Measurements from ENCODE around the gene NRL. TPM values are rescaled to one million over a fixed set of nuclear protein-coding genes. Genes with fewer than 3 reads are reported as not detected.

NRL gene
- polyA plus RNA-seq, 3 donors = 1.5 to 1.7 (median 1.6) TPM

DNA sequence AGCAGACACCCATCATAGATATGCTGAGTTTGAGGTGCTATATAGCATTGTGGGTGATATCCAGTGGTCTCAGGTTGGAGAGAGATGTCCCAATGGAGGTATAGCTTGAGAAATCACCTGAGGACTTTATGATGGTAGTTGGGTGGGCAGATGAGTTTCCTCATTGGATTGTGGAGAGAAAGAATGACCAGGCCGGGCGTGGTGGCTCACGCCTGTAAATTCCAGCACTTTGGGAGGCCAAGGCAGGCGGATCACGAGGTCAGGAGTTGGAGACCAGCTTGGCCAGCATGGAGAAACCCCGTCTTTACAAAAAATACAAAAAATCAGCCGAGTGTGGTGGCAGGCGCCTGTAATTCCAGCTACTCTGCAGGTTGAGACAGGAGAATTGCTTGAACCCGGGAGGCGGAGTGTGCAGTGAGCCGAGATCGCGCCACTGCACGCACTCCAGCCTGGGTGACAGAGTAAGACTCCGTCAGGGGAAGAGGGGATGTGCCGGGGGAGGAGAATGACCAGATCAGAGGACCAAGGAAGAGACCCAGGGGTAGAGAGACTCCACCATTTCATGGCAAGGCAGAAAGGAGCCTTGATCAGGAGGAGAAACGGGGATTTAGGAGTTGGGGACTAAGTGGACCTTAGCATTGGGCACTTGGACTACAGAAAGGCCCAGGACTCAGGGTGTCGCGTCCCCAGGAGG is 21.4 kb downstream of the NRL start:
- 80 to 83% (median 82%) methylated on average over 19 of the region's 19 CpGs for WGBS, 3 donors
- H3K27ac ChIP-seq (ENCODE audit: low read depth, low read length) = no peak overlapping the region

DNA sequence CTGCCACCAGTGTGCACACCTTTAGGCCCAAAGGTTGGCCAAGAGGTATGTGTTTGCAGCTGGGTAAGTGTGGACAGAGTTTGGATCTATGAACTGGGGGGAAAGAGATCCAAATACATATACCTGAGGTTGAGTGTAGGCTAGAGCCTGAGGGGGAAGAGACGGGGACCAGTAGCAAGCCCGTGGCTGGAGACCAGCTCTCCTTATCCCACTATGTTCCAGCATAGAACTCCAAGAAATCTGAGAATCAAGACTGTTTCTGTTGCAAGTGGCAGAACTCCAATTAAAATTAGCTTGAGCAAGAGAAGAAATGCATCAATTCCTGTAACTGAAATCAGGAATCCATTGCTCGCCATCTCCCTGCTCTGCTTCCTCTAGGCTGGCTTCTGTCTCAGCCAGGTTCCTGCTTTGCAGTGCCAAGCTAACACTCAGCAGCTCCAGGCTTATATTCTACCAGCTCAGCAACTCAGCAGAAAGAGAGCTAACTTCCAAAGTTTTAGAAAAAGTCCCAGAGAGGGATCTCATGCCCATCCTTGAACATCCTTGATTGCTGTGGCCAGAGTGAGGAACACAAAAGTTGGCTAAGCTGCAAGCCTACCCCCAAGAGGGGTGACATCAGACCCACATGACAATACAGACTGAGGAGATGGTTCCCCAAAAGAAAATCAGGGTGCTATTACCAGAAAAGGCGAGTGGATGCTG is 22.1 kb downstream of the NRL start:
- no peak overlapping the region for H3K27ac ChIP-seq (ENCODE audit: low read depth, low read length)

DNA sequence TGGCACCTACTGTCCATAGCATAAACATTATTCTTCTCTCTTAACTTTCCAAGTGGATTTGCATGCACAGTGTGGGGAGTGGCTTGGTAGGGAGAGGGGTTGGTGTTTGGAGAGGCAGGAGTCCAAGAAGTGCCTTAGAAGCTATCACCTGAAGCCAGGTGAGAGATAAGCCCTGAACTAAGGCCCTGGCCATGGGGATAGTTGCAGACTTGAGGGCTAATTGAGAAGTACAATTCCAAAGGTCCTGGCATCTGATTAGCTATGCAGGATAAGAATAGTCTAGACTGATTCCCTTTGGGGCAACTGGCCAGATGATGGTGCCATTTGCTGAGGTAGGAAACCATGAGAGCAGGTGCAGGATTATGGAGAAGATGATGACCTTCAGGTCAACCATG is 22.6 kb downstream of the NRL start:
- no peak overlapping the region for H3K27ac ChIP-seq (ENCODE audit: low read depth, low read length)

More for the DNA sequence above, 22.1 kb downstream of the NRL start:
- 69 to 80% (median 79%) methylated on average over 4 of the region's 4 CpGs for WGBS, 3 donors

DNA sequence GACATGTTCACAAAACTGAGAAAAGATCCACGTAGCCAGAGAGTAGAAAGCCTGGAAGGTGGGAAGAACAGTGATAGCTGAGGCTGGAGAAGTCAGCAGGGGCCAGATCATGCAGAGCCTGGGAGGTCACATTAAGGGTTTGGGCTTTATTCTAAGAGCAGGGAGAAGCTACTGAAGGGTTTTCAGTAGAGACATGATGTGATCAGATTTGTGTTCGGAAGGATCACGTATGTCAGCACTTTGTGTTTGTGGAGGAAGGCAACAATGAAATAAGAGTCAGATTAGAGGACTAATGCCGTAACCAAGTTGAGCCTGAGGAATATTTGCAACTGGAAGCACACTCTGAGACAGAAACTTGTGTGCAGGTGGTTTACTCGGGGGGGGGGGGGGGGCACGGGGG is 24.9 kb downstream of the NRL start:
- WGBS, 3 donors = 75 to 88% (median 83%) methylated on average over 6 of the region's 6 CpGs

DNA sequence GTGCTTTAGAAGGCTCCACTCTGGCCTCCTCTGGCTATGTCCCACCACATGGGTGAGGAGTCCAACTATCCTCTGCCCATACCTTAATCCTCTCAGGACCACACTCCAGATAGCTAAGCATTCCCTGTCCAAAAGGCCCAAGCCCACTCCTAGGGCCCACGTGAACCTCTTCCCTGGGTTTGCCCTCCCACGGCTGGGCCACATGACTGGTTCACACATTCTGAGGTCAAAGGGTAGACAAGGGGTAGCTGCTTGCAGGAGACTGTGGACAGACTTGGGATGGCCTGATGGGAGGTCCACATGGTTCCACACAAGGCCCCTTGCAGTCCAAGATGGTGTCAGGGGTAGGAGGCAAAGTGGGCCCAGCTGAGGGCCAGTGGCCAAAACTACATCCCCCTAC is 26.7 kb downstream of the NRL start:
- H3K27ac ChIP-seq (ENCODE audit: low read depth, low read length) = no peak overlapping the region
- WGBS, 3 donors = 75 to 94% (median 89%) methylated on average over 2 of the region's 2 CpGs

More for the DNA sequence above, 24.9 kb downstream of the NRL start:
- H3K27ac ChIP-seq (ENCODE audit: low read depth, low read length) = no peak overlapping the region

DNA sequence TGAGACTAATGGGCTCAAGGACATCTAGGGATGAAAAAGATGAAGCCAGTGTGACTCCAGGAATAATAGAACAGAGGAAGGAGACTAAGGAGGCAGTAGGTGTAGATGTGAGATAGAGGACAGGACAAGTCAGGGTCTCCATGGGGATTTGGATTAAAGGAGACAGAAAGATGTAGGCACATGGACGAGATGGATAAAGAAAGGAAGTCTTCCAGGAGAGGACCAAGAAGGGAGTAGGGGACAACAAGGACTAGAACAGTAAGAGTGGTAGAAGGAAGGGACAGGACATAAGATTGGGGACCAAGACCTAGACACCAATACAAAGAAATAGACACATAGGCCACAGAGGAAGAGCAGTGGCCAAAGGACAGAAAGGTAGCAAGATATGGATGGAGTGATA is 27.7 kb downstream of the NRL start:
- WGBS, 3 donors = 75 to 88% (median 86%) methylated on average over 1 of the region's 1 CpG

DNA sequence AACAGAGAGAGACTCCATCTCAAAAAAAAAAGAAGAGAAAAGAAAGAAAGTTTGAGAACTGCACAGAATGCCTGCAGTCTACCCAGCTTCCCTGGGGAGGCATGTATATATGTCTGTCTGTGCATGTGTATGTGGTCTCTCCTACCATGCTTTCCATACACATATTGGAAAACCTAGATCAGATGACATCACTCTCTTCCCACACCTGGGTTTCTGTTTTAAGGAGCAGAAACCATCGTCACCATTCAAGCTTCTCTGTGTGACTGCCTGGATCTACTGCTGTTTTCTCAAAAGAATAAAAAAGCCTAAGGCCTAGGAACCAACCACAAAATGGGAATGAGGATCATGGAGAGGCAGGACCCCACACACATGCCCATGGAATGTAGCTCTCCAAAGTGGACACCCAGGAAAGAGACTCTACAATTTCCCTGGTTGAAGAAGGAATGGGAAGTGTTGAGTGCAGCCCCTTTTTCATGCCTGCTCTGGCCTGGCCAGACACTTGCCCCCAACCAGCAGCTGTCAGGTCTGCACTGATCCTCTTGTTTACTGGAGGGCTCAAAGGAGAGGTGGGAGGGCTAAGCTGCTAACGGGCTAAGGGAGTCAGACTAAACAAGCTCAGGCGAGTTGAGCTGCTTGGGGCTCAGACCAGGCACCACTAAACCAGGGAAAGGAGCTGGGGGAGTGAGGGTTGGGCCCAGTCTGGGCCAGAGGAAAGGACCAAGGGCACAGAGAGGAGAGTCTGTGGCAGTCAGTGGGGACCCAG is 28.4 kb downstream of the NRL start:
- WGBS, 3 donors = 86 to 91% (median 90%) methylated on average over 3 of the region's 3 CpGs

More for the DNA sequence above, 27.7 kb downstream of the NRL start:
- H3K27ac ChIP-seq (ENCODE audit: low read depth, low read length) = no peak overlapping the region

DNA sequence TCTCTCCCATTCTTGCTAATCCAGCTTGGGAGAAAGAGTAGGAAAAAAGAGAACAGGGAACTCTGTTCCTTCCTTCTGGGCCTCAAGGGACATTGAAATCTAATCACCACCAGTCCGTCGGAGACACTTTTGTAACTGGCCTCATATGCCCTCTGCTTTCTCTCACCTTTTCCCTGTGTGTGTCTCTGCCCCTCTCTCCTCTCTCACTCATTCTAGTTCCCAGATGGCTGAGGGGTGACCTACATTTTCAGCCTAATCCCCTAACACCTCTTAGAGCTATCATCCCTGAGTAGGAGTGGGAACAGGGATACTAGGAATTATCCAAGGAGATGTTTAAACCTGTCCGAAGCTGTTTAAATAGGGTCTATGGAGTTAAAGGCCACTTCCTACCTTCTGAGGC is 29.5 kb downstream of the NRL start:
- WGBS, 3 donors = 78 to 95% (median 80%) methylated on average over 3 of the region's 3 CpGs
- H3K27ac ChIP-seq (ENCODE audit: low read depth, low read length) = no peak overlapping the region

More for the DNA sequence above, 28.4 kb downstream of the NRL start:
- no peak overlapping the region for H3K27ac ChIP-seq (ENCODE audit: low read depth, low read length)

DNA sequence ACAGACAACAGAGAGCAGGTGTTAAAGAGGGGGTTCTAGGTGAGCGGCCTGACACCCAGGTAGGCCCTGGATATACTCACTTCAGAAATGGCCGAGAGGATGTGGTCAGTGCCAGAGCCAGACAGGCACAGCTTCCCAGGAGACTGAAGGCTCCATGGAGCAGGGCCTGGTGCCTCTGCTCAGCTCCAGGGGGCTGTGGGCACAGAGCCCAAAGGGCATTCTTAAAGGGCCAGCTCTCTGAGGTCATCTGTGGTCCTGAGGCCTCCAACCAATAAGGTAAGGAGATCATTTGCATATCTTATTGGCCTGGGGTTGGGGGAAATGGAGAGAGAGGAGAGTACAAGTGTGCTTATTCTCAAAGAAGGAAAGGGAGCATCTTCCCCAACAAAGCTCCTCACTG is 30.3 kb downstream of the NRL start:
- WGBS, 3 donors = 94 to 100% (median 97%) methylated on average over 2 of the region's 2 CpGs

DNA sequence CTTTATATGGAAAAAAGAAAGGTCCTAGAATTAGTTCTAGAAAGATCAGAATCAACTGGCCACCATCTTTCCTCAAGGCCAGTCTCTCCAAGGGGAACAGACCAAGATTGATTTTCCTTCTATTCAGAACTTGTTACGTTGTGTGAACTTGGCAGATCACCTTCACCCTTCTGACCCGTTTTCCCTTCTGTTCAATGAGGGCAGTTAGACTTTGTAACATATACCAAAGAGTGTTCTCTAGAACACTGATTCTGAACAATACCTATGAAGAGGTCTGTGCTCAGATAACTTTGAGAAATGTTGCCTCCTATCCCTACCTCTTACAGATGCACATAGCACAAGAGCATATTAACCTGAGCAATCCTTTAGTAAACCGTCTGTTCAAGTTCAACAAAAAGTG is 31.3 kb downstream of the NRL start:
- H3K27ac ChIP-seq (ENCODE audit: low read depth, low read length) = no peak overlapping the region

More for the DNA sequence above, 30.3 kb downstream of the NRL start:
- H3K27ac ChIP-seq (ENCODE audit: low read depth, low read length) = no peak overlapping the region

DNA sequence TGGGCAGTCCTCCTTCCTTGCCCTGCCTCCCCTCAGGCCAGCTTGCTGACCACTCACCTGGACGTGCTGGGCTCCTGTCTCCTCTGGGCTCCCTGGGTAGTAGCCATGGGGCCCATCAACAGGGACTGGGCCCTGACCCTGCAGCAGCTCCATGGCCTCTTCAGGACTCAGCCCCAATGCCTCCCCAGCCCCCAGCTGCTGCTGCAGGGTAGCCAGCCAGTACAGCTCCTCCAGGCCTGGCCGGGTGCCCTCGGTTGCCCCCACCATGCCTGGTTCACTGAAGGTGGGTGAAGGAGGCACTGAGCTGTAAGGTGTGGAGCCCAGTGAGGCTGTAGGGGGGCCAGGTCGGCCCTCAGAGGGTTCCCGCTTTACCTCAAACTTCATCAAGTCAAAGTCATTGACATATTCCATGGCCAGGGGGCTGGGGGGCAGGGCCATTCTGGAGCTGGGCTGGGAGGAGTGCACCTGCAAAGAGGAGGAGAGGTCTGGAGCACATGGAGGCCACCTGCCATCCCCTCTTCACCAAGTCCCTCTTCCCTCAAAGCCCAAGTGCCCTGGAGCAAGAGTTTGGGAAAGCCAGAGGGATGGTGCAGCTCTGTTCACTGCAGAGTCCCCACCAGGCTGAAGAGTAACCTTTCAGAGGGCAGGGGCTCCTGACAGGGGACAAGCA is 32.2 kb downstream of the NRL start:
- WGBS, 3 donors = 92 to 96% (median 95%) methylated on average over 5 of the region's 5 CpGs

More for the DNA sequence above, 31.3 kb downstream of the NRL start:
- 63 to 91% (median 89%) methylated on average over 3 of the region's 3 CpGs for WGBS, 3 donors

DNA sequence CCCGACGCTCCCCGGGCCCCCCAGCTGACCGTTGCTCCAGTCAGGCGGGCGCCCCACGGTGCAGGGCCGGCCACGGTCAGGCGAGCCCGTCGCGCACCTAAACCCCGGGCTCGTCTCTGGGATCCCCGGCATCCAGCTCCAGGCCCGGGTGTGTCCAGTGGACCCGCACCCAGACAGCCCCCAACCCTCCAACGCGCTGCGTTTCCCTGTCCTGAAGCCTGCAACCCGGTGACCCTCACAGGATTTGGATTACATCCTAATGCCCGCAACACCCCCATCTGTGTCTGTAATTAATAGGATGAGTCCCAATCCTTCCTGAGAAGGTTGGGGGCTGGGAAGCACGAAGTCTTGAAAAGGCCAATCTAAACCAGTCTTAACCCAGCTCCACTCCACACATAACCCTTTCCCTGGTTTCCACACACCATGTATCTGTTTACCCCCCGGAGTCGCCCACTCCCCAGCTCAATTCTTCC is 33.0 kb downstream of the NRL start:
- 20 to 24% (median 22%) methylated on average over 26 of the region's 26 CpGs for WGBS, 3 donors
- H3K27ac ChIP-seq (ENCODE audit: low read depth, low read length) = no peak overlapping the region

More for the DNA sequence above, 32.2 kb downstream of the NRL start:
- no peak overlapping the region for H3K27ac ChIP-seq (ENCODE audit: low read depth, low read length)

DNA sequence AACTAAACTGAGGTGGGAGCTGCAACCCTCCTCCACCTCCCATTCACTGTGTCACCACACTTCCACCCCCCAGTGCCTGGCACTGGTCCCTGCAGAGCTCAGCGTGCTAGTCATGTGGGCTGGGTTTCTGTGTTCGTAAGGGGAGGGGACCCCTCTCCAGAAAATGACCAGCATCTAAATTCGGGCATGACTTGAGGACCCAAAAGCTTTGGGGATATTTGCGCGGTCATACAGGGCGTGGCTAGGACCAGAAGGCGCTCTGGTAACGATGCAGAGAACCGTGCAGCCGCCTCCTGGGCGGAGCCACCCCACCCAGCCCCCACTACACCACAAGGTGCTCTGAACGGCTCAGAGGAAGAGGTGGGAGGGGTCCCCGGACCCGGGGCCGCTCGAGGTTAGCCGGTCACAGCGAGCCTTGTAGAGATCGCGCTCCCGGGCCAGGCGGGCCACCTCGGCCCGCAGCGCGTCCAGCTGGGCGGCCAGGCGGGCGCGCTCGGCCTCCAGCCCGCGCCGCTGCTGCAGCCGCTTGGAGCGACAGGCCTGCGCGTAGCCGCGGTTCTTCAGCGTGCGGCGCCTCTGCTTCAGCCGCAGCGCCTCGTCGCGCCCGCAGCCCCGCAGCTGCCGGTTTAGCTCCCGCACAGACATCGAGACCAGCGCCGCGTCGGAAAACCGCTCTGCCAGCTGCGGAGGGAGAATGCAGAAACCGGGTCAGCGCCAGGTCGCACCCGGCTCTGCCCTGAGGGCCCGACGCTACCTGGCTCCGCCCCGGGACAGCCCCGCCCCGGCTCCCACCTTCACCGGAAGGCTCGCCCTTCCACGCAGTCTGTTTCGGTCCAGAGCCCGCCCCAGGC is 33.6 kb downstream of the NRL start:
- WGBS, 3 donors = 0 to 1% (median 0%) methylated on average over 67 to 74 of the region's 74 CpGs
- no peak overlapping the region for H3K27ac ChIP-seq (ENCODE audit: low read depth, low read length)

DNA sequence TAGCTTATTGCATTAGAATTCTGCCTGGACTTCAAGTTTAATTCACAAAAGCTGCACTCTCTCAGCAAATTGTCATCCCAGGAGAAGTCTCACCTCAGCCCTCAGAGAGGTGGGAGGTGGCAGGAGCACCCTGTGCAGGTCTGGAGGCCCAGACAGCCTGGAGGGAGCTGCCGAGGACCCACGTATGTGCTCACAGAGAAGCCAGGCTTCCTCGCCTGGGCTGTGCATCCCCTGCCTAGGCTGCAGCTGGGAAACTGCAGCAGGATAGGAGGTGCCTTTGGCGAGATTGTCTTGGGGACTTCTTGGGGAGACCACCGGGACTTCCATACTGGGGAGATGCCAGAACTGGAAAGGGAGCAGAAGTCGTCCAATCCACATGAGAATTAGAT is 34.6 kb downstream of the NRL start:
- WGBS, 3 donors = 73 to 81% (median 79%) methylated on average over 6 of the region's 6 CpGs
- H3K27ac ChIP-seq (ENCODE audit: low read depth, low read length) = no peak overlapping the region

DNA sequence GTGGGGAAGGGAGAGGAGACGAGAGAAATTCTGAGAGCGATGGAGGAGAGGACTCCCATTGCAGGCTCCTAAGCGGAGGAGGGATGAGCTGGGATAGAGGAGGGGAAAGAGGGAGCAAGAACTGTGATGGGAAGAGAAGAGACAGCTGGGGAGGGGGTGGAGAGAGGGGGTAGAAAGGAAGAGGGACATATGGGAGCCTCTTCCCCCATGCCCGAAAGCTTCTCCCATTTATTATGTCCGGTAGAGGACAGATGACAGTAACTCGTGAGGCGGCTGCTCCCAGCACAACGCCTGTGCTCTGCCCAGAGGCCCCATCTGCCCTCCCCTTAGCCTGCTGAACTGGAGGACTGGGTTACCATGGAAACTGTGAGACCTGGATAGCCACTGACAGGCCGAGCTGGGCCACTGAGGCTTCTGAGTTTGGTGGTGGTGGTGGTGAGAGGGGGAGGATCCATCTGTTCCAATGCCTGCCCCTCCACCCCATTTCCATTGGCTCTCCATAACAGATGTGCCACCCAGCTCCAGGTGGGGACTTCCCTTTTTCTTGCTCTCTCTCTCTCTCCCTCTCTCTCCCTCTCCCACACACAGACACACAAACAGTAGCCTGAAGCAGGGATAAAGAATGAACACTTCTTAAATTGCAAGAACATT is 35.1 kb downstream of the NRL start:
- H3K27ac ChIP-seq (ENCODE audit: low read depth, low read length) = no peak overlapping the region
- 87 to 94% (median 88%) methylated on average over 9 of the region's 9 CpGs for WGBS, 3 donors

DNA sequence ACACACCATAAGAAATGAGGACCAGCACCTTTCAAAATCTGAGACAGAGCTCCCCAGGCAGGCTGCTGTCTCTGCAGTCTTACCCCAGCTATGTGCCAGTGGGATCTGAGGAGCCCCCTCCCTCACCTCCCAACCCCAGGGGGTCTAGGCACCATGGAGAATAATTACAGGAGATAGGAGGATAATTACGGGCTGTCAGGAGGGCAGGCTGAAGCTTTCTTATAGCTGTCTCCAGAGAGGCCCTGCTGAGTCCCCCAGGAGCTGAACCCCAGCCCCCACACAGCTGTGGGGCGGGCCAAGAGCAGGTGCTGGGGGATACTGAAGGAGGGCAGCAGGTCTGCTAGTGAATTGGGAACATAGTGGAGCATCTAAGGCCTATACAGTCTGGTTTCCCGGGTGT is 36.6 kb downstream of the NRL start:
- H3K27ac ChIP-seq (ENCODE audit: low read depth, low read length) = no peak overlapping the region
- WGBS, 3 donors = 86 to 89% (median 86%) methylated on average over 3 of the region's 3 CpGs

DNA sequence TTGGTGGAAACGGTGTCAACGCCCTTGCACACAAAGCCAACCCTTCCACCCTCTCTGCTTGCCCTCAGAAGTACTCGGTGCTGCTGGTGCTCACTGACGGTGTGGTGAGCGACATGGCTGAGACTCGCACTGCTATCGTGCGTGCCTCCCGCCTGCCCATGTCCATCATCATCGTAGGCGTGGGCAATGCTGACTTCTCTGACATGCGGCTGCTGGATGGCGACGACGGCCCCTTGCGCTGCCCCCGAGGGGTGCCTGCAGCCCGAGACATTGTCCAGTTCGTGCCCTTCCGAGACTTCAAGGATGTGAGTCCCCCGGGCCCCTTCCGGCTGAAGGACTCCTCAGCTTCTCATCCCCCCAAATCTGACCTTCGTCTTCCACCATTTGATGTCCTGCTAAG is 37.7 kb downstream of the NRL start:
- H3K27ac ChIP-seq (ENCODE audit: low read depth, low read length) = no peak overlapping the region
- WGBS, 3 donors = 91 to 94% (median 93%) methylated on average over 23 of the region's 23 CpGs

DNA sequence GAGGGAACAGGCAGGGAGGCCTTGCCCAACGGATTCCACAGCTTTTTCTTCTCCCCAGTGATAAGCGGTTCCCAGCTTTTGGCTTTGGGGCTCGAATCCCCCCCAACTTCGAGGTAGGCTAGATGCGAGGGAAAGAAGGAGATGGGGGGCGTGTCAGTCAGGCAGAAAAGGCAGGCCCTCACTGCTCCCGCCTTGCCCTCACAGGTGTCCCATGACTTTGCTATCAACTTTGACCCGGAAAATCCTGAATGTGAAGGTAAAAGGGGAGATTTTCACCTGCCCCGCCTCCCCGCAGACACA is 38.5 kb downstream of the NRL start:
- H3K27ac ChIP-seq (ENCODE audit: low read depth, low read length) = no peak overlapping the region
- 86 to 93% (median 90%) methylated on average over 10 of the region's 10 CpGs for WGBS, 3 donors
